AG09309 (cell line): ENCODE measurements around the gene SEM1.
"Not testable (repeated sequence)": the region's sequence is repeated elsewhere in the genome, so short reads cannot be mapped to it uniquely, and the experiment has no call there.

ENCODE experiments used
- DNase-seq: peaks from one replicate; pipeline ENCODE4 v3.0.0-alpha.2; 2010; ENCODE audit warnings: low read depth
- H3K4me3 ChIP-seq: 2 replicates; pipeline ENCODE4 v1.5.1; 2011; ENCODE audit warnings: mild to moderate bottlenecking, low read depth, low read length, moderate library complexity; ENCODE audit not compliant: control insufficient read depth
- TF ChIP-seq, protein P1 (sequence below): IDR thresholded peaks from 2 replicates; pipeline ENCODE4 v1.5.1; 2011; ENCODE audit warnings: mild to moderate bottlenecking, low read depth, low read length, inconsistent platforms; ENCODE audit not compliant: insufficient read depth, control insufficient read depth; ENCODE audit errors: missing control alignments

The SEM1 gene

DNA sequence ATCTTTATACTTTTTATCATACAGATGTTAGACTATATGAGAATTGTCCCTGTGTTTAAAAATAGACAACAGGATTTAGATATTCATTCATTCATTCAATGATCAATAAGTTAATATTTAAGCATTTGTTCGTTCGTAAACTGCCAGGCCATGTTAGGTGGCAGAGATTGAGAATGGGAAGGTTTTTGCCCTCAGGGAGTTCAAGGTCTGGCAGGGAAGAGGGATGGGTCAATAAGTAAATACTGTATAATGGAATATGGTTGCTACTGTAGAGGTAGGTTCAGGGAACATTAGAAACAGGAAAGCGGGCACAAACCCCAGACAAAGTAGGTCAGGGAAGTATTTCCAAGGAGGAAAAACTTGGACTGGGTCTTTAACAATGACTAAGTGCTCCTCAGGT lies 64.6 kb downstream of the SEM1 start:
- TF ChIP-seq, protein P1, sequence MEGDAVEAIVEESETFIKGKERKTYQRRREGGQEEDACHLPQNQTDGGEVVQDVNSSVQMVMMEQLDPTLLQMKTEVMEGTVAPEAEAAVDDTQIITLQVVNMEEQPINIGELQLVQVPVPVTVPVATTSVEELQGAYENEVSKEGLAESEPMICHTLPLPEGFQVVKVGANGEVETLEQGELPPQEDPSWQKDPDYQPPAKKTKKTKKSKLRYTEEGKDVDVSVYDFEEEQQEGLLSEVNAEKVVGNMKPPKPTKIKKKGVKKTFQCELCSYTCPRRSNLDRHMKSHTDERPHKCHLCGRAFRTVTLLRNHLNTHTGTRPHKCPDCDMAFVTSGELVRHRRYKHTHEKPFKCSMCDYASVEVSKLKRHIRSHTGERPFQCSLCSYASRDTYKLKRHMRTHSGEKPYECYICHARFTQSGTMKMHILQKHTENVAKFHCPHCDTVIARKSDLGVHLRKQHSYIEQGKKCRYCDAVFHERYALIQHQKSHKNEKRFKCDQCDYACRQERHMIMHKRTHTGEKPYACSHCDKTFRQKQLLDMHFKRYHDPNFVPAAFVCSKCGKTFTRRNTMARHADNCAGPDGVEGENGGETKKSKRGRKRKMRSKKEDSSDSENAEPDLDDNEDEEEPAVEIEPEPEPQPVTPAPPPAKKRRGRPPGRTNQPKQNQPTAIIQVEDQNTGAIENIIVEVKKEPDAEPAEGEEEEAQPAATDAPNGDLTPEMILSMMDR = no peak
- no peak for DNase-seq
- H3K4me3 ChIP-seq = no peak overlapping the region

GRCh38 chr7:96643436-96643835 lies 66.2 kb downstream of the SEM1 start:
- H3K4me3 ChIP-seq, DNase-seq: not testable (repeated sequence)

DNA sequence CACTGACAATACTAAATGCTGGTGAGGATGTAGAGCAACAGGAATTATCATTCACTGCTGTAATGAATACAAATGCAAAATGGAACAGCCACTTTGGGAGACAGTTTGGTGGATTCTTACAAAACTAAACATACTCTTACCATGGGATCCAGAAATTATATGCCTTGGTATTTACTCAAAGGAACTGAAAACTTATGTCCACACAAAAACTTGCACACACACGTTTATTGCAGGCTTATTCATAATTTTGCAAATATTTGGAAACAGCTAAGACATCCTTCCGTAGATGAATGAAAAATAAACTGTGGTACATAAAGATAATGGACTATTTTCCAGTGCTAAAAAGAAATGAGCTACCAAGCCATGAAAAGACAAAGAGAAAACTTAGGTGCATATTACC lies 69.6 kb downstream of the SEM1 start:
- TF ChIP-seq, protein P1 = no peak
- no peak overlapping the region for H3K4me3 ChIP-seq
- DNase-seq = no peak
